Liver (tissue), 3 donors: ENCODE measurements around the gene ZNF267.

Experiments used
- CTCF ChIP-seq: fragments of 150-350 bp; IDR thresholded peaks from 2 replicates; pipeline ENCODE4 v1.5.1; 2017; ENCODE audit warnings: improper control_type of control experiment, low read depth, low read length; ENCODE audit not compliant: missing input control
- GABPA ChIP-seq, 2 donors: IDR thresholded peaks in 1 of 2; conservative IDR thresholded peaks in 1 of 2; 2 replicates each; pipeline ENCODE4 v1.6.1; 2016; ENCODE audit warnings: antibody characterized with exemption in 2 of 2, mild to moderate bottlenecking in 1 of 2, moderate library complexity in 1 of 2
- SP1 ChIP-seq: IDR thresholded peaks from 2 replicates; pipeline ENCODE4 v1.6.1; 2018; ENCODE audit warnings: antibody characterized with exemption, mild to moderate bottlenecking
- TAF1 ChIP-seq: conservative IDR thresholded peaks from 2 replicates; pipeline ENCODE4 v1.6.1; 2016; ENCODE audit warnings: antibody characterized with exemption, mild to moderate bottlenecking
- donor health status: healthy.
- donor health status: healthy.

DNA sequence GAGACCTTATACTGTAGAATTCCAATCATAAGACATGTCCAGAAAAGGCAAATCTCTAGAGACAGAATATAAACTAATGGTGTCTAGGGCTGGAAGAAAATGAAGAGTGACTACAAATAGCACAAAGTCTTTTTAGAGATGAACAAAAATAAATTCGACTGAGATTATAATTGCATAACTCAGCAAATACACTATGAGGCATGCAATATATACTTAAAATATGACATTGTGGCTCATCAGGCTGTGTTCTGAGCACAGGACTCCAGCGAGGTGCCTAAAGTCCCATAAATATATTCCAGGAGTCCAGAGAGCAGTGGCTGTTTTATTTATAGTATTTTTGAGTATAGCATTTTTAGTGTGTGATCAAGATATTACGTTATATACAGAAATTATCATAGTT is 13.1 kb upstream of the ZNF267 start:
- TF ChIP-seq GABPA (IDR thresholded peaks at IDR 0.05 in 1 of 2, conservative IDR thresholded peaks at IDR 0.05 in 1 of 2), result no peak
- no peak for TF ChIP-seq SP1
- TF ChIP-seq CTCF, result no peak
- no peak for TF ChIP-seq TAF1
